NB4 (cell line): ENCODE results near the gene PCGF3.

Experiments
- CTCF ChIP-seq: IDR thresholded peaks from one replicate; pipeline ENCODE4 v1.5.1; 2012; ENCODE audit warnings: low read depth, low read length
- MAX ChIP-seq: IDR thresholded peaks from 2 replicates; pipeline ENCODE4 v1.6.1; 2011; ENCODE audit warnings: low read depth, low read length
- MYC ChIP-seq: IDR thresholded peaks from 2 replicates; pipeline ENCODE4 v1.6.1; 2011; ENCODE audit warnings: low read depth, low read length
- POLR2A ChIP-seq: IDR thresholded peaks from 2 replicates; pipeline ENCODE4 v1.6.1; 2011; ENCODE audit warnings: mild to moderate bottlenecking; ENCODE audit not compliant: insufficient read length; ENCODE audit errors: extremely low read depth

- no peak for TF ChIP-seq CTCF
- no peak for TF ChIP-seq MAX
- no peak for TF ChIP-seq POLR2A
- TF ChIP-seq MYC, result no peak
Measured at GRCh38 chr4:793941-794621, 88.4 kb downstream of the PCGF3 start.
